Testis (tissue), 3 donors: ENCODE results near the gene PCSK7. TPM values are rescaled to one million over a fixed set of nuclear protein-coding genes. Genes with fewer than 3 reads are reported as not detected.

ENCODE experiments used
- DNase-seq: peaks from one replicate; pipeline ENCODE4 v3.0.0-alpha.2; 2019
- H3K27ac ChIP-seq, 2 donors: fragments of 200-600 bp; sonication (generic); one replicate each; pipeline ENCODE4 v1.5.1; 2019
- H3K27me3 ChIP-seq: fragments of 200-600 bp; sonication (generic); one replicate; pipeline ENCODE4 v1.5.1; 2019
- H3K36me3 ChIP-seq: fragments of 200-600 bp; sonication (generic); one replicate; pipeline ENCODE4 v1.5.1; 2017; ENCODE audit warnings: low read depth; ENCODE audit errors: missing control alignments
- H3K4me1 ChIP-seq: fragments of 200-600 bp; sonication (generic); one replicate; pipeline ENCODE4 v1.5.1; 2019
- H3K4me3 ChIP-seq, 2 donors: fragments of 200-600 bp; sonication (generic); one replicate each; pipeline ENCODE4 v1.5.1; 2017 to 2019
- H3K9me3 ChIP-seq: fragments of 200-600 bp; sonication (generic); one replicate; pipeline ENCODE4 v1.5.1; 2017
- CTCF ChIP-seq, 3 experiments: fragments of 450-650 bp in 2 of 3; fragments of 200-600 bp in 1 of 3; sonication (generic) in 1 of 3; IDR thresholded peaks; one replicate each; pipeline ENCODE4 v1.5.1; 2016 to 2019; ENCODE audit warnings: antibody characterized with exemption in 3 of 3, mild to moderate bottlenecking in 2 of 3, moderate library complexity in 1 of 3
- POLR2A ChIP-seq: fragments of 450-650 bp; IDR thresholded peaks from one replicate; pipeline ENCODE4 v1.6.1; 2017; ENCODE audit warnings: antibody characterized with exemption, mild to moderate bottlenecking, moderate library complexity
- WGBS, 2 donors: methylation state at CpG; one replicate each; pipeline ENCODE4 v1.1.5; 2018; 5-methylcytosine and 5-hydroxymethylcytosine counted together
- intact Hi-C: fragments of 100-400 bp; cut with DNase I; formaldehyde crosslinking; loops from one replicate; pipeline ENCODE4 v1.15.1; 2023; ENCODE audit warnings: low total_unique reads
- polyA plus RNA-seq: library from polyadenylated mRNA; stranded (reverse); fragments of 350-450 nt; fragmentation: Illumina TruSeq; extraction: RNeasy Lipid Tissue Mini Kit (QIAGEN cat#74804); gene quantifications from one replicate; pipeline ENCODE4 v1.2.3, GENCODE V29; 2014; ENCODE audit warnings: low read depth, low replicate concordance; ENCODE audit not compliant: insufficient read depth
- total RNA-seq, 2 donors: library from RNA; depleted of rRNA; stranded (reverse); fragments of >200 nt; gene quantifications; one replicate each; pipeline ENCODE4 v1.2.3, GENCODE V29; 2016

Gene PCSK7
- total and polyA plus RNA-seq, 3 donors from 2014 or later, result 52.0 to 66.5 (median 57.7) TPM

DNA sequence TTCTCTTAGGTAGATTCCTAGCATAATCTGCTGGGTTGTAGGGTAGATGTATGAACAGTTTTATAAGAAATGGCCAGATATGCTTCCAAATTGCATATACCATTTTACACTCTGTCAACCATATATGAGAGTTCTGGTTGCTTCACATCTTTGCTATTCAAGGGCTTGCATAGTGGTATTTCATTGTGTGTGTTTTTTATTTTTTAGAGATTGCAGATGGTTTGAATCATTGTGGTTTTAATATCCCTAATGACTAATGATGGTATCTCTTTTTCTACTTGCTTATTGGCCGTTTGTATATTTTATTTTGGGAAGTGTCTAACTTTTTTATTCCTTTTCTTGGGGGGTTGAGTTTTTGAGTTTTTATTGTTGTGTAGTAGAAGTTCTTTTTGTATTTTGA is 27.5 kb upstream of the PCSK7 start:
- no peaks in the 10 kb centered on the region for H3K9me3 ChIP-seq
- H3K27me3 ChIP-seq, result no peaks in the 10 kb centered on the region
- TF ChIP-seq POLR2A (no peak), CTCF (IDR thresholded peaks at IDR 0.05) (no peak)
- intact Hi-C loops, result no loop called here
- H3K4me3 ChIP-seq, result no peak overlapping the region
- no peak overlapping the region for H3K27ac ChIP-seq
- H3K36me3 ChIP-seq, result no peaks in the 10 kb centered on the region
- no peaks in the 10 kb centered on the region for H3K4me1 ChIP-seq
- no peak for DNase-seq
- WGBS, 2 donors, result 82 to 88% methylated on average over 1 of the region's 1 CpG

DNA sequence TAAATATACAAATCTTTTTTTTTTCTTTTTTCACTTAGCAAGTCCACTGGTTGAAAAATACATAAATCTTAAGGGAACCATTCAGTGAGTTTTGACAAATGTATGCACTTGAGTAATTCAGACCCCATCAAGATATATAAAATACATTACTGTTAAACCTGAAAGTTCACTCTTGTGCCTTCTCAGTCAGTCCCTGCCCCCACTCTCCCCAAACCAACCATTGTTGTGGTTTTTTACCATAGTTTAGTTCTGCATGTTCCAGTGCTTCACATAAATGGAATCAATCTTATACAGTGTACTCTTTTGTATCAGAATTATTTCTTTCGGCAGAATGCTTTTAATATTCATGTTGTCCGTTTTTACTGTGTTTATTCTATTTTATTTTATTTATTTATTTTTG is 26.7 kb upstream of the PCSK7 start:
- Histone ChIP-seq H3K9me3 (no peaks in the 10 kb centered on the region), H3K4me1 (no peaks in the 10 kb centered on the region), H3K36me3 (no peaks in the 10 kb centered on the region), H3K27ac (no peak overlapping the region), H3K4me3 (no peak overlapping the region), H3K27me3 (no peaks in the 10 kb centered on the region)
- no peak for DNase-seq
- WGBS, 2 donors, result 59 to 67% methylated on average over 2 of the region's 2 CpGs
- TF ChIP-seq CTCF (IDR thresholded peaks at IDR 0.05) (no peak), POLR2A (no peak)
- intact Hi-C loops, result no loop called here

DNA sequence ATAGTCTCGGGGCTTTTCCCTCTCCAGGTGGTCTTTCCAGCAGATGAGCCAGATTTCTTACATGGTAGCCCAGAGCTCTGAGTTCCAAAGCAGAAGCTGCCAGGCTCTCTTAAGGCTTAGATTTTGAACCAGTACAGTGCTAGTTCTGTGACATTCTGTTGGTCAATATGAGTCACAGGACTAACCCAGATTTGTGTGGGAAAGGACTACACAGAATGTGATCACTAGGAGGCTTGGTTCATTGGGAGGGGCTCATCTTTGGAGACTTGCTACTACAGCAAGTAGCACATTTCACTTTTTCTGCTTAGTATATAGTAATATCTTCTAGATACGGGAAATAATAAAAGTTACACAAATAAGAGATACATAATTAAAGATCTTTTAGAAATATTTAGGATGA is 24.7 kb upstream of the PCSK7 start:
- H3K4me3 ChIP-seq, result no peak overlapping the region
- no peaks in the 10 kb centered on the region for H3K27me3 ChIP-seq
- no peak for DNase-seq
- H3K4me1 ChIP-seq, result no peaks in the 10 kb centered on the region
- WGBS, 2 donors, result 50 to 72% methylated on average over 2 of the region's 2 CpGs
- intact Hi-C loops, result no loop called here
- no peaks in the 10 kb centered on the region for H3K36me3 ChIP-seq
- no peak overlapping the region for H3K27ac ChIP-seq
- no peak for TF ChIP-seq POLR2A
- TF ChIP-seq CTCF (IDR thresholded peaks at IDR 0.05), result no peak
- H3K9me3 ChIP-seq, result no peaks in the 10 kb centered on the region

GRCh38 chr11:117255966-117256365 is 24.1 kb upstream of the PCSK7 start:
- intact Hi-C loops, result no loop called here
- DNase-seq, result no peak
- TF ChIP-seq POLR2A (no peak), CTCF (IDR thresholded peaks at IDR 0.05) (no peak)
- no peak overlapping the region for H3K4me3 ChIP-seq
- no peaks in the 10 kb centered on the region for H3K36me3 ChIP-seq
- no peak overlapping the region for H3K27ac ChIP-seq
- WGBS, 2 donors, result 85 to 89% methylated on average over 3 of the region's 3 CpGs
- no peaks in the 10 kb centered on the region for H3K9me3 ChIP-seq
- H3K4me1 ChIP-seq, result no peaks in the 10 kb centered on the region
- no peaks in the 10 kb centered on the region for H3K27me3 ChIP-seq

DNA sequence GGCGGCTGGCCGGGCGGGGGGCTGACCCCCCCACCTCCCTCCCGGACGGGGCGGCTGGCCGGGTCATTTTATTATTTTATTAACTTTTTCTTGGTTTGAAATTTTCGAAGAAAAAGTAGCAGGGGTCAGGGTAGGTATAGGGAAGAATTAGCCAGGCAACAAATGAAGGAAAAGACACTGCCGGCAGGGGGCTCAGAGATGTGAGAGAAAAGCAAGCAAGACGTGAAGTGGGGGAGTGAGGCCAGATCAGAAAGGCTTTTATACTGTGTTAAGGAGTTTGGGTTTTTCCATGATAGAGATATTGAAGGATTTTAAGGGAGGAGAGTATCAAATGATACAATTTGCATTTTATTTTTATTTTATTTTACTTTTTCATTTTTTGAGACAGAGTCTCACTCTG is 19.6 kb upstream of the PCSK7 start:
- Histone ChIP-seq H3K4me3 (no peak overlapping the region), H3K4me1 (no peaks in the 10 kb centered on the region), H3K27me3 (no peaks in the 10 kb centered on the region), H3K9me3 (no peaks in the 10 kb centered on the region), H3K27ac (peak overlapping the region in 1 of 2 donors; percentile 31), H3K36me3 (no peaks in the 10 kb centered on the region)
- no peak for TF ChIP-seq POLR2A
- TF ChIP-seq CTCF (IDR thresholded peaks at IDR 0.05), result no peak
- DNase-seq, result peak; percentile 86
- intact Hi-C loops, result no loop called here
- whole genome bisulfite sequencing, 2 donors, result 82 to 85% methylated on average over 7 to 10 of the region's 10 CpGs
